ENCODE measurements around the gene TRAF4.
"Not testable (repeated sequence)": the region's sequence is repeated elsewhere in the genome, so short reads cannot be mapped to it uniquely, and the experiment has no call there.

TRAF4 gene

GRCh38 chr17:28773736-28774135 lies 29.9 kb downstream of the TRAF4 start:
- H3K4me3 ChIP-seq (ENCODE audit: low read length in 2 of 2) = no peak overlapping the region

GRCh38 chr17:28774206-28774605 lies 30.4 kb downstream of the TRAF4 start:
- no peaks in the 10 kb centered on the region for H3K9me3 ChIP-seq (ENCODE audit: control insufficient read depth in 2 of 2, low read length in 2 of 2)
- H3K36me3 ChIP-seq (ENCODE audit: control insufficient read depth in 2 of 2, insufficient read depth in 2 of 2, low read length in 2 of 2) = no peaks in the 10 kb centered on the region
- H3K27me3 ChIP-seq (ENCODE audit: control insufficient read depth in 1 of 2, insufficient read depth in 2 of 2, low read length in 2 of 2) = no peaks in the 10 kb centered on the region
- H3K9ac ChIP-seq (ENCODE audit: low read length in 2 of 2) = no peak overlapping the region
- no peak overlapping the region for H3K27ac ChIP-seq (ENCODE audit: low read length)
- no peak overlapping the region for H3K4me3 ChIP-seq (ENCODE audit: low read length in 2 of 2)
- peaks cover 3% of the 10 kb centered on the region for H3K4me1 ChIP-seq (ENCODE audit: control insufficient read depth, insufficient read depth, low read length)

More at GRCh38 chr17:28773736-28774135, 29.9 kb downstream of the TRAF4 start:
- peaks cover 3% of the 10 kb centered on the region for H3K4me1 ChIP-seq (ENCODE audit: control insufficient read depth, insufficient read depth, low read length)
- H3K27me3 ChIP-seq (ENCODE audit: control insufficient read depth in 1 of 2, insufficient read depth in 2 of 2, low read length in 2 of 2) = no peaks in the 10 kb centered on the region
- H3K9me3 ChIP-seq (ENCODE audit: control insufficient read depth in 2 of 2, low read length in 2 of 2) = no peaks in the 10 kb centered on the region
- H3K36me3 ChIP-seq (ENCODE audit: control insufficient read depth in 2 of 2, insufficient read depth in 2 of 2, low read length in 2 of 2) = no peaks in the 10 kb centered on the region
- no peak overlapping the region for H3K27ac ChIP-seq (ENCODE audit: low read length)
- no peak overlapping the region for H3K9ac ChIP-seq (ENCODE audit: low read length in 2 of 2)

GRCh38 chr17:28777178-28777577 lies 33.4 kb downstream of the TRAF4 start:
- Histone ChIP-seq H3K27ac (ENCODE audit: low read length) (no peak overlapping the region), H3K4me3 (ENCODE audit: low read length in 2 of 2) (no peak overlapping the region), H3K9me3 (ENCODE audit: control insufficient read depth in 2 of 2, low read length in 2 of 2) (no peaks in the 10 kb centered on the region), H3K4me1 (ENCODE audit: control insufficient read depth, insufficient read depth, low read length) (peaks cover 3% of the 10 kb centered on the region), H3K9ac (ENCODE audit: low read length in 2 of 2) (no peak overlapping the region), H3K27me3 (ENCODE audit: control insufficient read depth in 1 of 2, insufficient read depth in 2 of 2, low read length in 2 of 2) (no peaks in the 10 kb centered on the region), H3K36me3 (ENCODE audit: control insufficient read depth in 2 of 2, insufficient read depth in 2 of 2, low read length in 2 of 2) (peaks cover 0 to 2% of the 10 kb centered on the region in 2 donors)

DNA sequence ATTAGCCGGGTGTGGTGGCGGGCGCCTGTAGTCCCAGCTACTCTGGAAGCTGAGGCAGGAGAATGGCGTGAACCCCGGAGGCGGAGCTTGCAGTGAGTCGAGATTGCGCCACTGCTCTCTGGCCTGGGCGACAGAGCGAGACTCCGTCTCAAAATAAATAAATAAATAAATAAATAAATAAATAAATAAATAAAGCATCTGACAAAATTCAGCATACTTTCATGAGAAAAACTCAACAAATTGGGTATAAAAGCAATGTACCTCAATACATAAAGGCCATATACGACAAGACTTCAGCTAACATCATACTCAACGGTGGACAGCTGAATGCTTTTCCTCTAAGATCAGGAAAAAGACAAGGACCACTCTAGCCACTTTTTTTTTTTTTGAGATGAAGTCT lies 35.8 kb downstream of the TRAF4 start:
- not testable (repeated sequence) for H3K27ac ChIP-seq (ENCODE audit: low read length); H3K4me3 ChIP-seq (ENCODE audit: low read length in 2 of 2); H3K36me3 ChIP-seq (ENCODE audit: control insufficient read depth in 2 of 2, insufficient read depth in 2 of 2, low read length in 2 of 2); H3K4me1 ChIP-seq (ENCODE audit: control insufficient read depth, insufficient read depth, low read length); H3K27me3 ChIP-seq (ENCODE audit: control insufficient read depth in 1 of 2, insufficient read depth in 2 of 2, low read length in 2 of 2); H3K9ac ChIP-seq (ENCODE audit: low read length in 2 of 2); H3K9me3 ChIP-seq (ENCODE audit: control insufficient read depth in 2 of 2, low read length in 2 of 2)

GRCh38 chr17:28783161-28783560 lies 39.4 kb downstream of the TRAF4 start:
- Histone ChIP-seq H3K4me3 (ENCODE audit: low read length in 2 of 2) (no peak overlapping the region), H3K9ac (ENCODE audit: low read length in 2 of 2) (no peak overlapping the region), H3K27me3 (ENCODE audit: control insufficient read depth in 1 of 2, insufficient read depth in 2 of 2, low read length in 2 of 2) (no peaks in the 10 kb centered on the region), H3K27ac (ENCODE audit: low read length) (no peak overlapping the region), H3K4me1 (ENCODE audit: control insufficient read depth, insufficient read depth, low read length) (no peaks in the 10 kb centered on the region), H3K36me3 (ENCODE audit: control insufficient read depth in 2 of 2, insufficient read depth in 2 of 2, low read length in 2 of 2) (peaks cover 0 to 2% of the 10 kb centered on the region in 2 donors), H3K9me3 (ENCODE audit: control insufficient read depth in 2 of 2, low read length in 2 of 2) (no peaks in the 10 kb centered on the region)

DNA sequence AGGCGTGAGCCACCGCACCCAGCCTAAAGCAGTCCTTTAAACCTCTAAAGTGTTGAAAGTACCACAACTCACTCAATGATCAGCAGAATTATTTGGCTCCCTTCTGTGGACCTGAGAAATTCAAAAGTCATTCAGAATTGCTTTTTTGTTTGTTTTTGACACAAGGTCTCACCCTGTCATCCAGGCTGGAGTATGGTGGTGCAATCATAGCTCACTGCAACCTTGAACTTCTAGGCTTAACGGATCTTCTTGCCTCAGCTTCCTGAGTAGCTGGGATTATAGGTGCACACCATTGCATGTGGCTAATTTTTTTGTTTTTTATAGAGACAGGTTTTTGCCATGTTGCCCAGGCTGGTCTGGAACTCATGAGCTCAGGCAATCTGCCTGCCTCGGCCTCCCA lies 44.3 kb downstream of the TRAF4 start:
- H3K27me3 ChIP-seq (ENCODE audit: control insufficient read depth in 1 of 2, insufficient read depth in 2 of 2, low read length in 2 of 2) = no peaks in the 10 kb centered on the region
- H3K27ac ChIP-seq (ENCODE audit: low read length) = no peak overlapping the region
- no peaks in the 10 kb centered on the region for H3K36me3 ChIP-seq (ENCODE audit: control insufficient read depth in 2 of 2, insufficient read depth in 2 of 2, low read length in 2 of 2)
- H3K9me3 ChIP-seq (ENCODE audit: control insufficient read depth in 2 of 2, low read length in 2 of 2) = no peaks in the 10 kb centered on the region
- no peaks in the 10 kb centered on the region for H3K4me1 ChIP-seq (ENCODE audit: control insufficient read depth, insufficient read depth, low read length)
- no peak overlapping the region for H3K9ac ChIP-seq (ENCODE audit: low read length in 2 of 2)
- H3K4me3 ChIP-seq (ENCODE audit: low read length in 2 of 2) = no peak overlapping the region

DNA sequence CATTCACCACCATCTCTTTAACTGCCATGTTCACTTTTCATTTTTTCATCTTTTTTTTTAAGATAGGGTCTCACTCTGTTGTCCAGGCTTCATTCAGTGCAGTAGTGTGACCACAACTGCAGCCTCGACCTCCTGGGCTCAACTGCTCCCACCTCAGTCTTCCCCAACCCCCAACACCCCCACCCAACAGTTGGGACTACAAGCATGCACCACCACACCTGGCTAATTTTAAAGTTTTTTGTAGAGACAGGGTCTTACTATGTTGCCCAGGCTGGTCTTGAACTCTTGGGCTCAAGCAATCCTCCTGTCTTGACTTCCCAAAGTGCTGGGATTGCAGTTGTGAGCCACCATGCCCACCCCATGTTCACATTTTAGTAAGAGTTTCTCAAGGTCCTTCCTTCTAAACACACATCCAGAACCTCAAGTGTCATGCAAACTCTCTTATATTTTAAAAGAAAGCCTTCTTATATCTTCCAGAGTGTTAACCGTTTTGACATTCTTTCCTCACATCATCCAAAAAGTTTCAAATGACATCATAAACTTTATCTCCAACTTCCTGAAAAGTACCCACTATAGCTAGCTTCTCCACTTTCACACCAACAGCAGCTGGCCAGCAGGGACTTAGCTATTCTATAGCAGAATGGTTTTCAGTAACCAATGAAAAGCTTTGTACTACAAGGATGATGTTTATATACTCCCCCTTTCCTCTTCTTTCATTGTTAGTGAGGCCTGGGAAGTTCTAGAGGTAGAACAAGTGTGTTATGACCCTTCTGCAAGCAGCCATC lies 49.3 kb downstream of the TRAF4 start:
- H3K9ac ChIP-seq (ENCODE audit: low read length in 2 of 2) = no peak overlapping the region
- no peaks in the 10 kb centered on the region for H3K27me3 ChIP-seq (ENCODE audit: control insufficient read depth in 1 of 2, insufficient read depth in 2 of 2, low read length in 2 of 2)
- H3K9me3 ChIP-seq (ENCODE audit: control insufficient read depth in 2 of 2, low read length in 2 of 2) = no peaks in the 10 kb centered on the region
- no peak overlapping the region for H3K27ac ChIP-seq (ENCODE audit: low read length)
- H3K4me3 ChIP-seq (ENCODE audit: low read length in 2 of 2) = no peak overlapping the region
- no peaks in the 10 kb centered on the region for H3K36me3 ChIP-seq (ENCODE audit: control insufficient read depth in 2 of 2, insufficient read depth in 2 of 2, low read length in 2 of 2)
- no peaks in the 10 kb centered on the region for H3K4me1 ChIP-seq (ENCODE audit: control insufficient read depth, insufficient read depth, low read length)

DNA sequence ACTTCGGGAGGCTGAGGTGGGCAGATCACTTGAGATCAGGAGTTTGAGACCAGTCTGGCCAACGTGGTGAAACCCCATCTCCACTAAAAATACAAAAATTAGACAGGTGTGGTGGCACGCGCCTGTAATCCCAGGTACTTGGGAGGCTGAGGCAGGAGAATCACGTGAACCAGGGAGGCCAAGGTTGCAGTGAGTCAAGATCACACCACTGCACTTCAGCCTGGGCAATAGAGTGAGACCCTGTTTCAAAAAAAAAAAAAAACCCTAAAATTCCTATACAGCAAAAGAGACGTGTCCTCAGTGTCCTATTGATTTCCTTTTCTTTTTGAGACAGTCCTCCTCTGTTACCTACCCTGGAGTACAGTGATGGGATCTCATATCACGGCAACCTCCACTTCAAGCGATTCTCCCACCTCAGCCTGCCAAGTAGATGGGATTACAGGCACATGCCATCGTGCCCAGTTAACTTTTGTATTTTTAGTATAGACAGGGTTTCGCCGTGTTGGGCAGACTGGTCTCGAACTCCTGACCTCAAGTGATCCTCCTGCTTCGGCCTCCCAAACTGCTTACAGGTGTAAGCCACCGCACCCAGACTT lies 51.1 kb downstream of the TRAF4 start:
- not testable (repeated sequence) for H3K4me1 ChIP-seq (ENCODE audit: control insufficient read depth, insufficient read depth, low read length); H3K27ac ChIP-seq (ENCODE audit: low read length); H3K9ac ChIP-seq (ENCODE audit: low read length in 2 of 2); H3K27me3 ChIP-seq (ENCODE audit: control insufficient read depth in 1 of 2, insufficient read depth in 2 of 2, low read length in 2 of 2); H3K4me3 ChIP-seq (ENCODE audit: low read length in 2 of 2); H3K36me3 ChIP-seq (ENCODE audit: control insufficient read depth in 2 of 2, insufficient read depth in 2 of 2, low read length in 2 of 2); H3K9me3 ChIP-seq (ENCODE audit: control insufficient read depth in 2 of 2, low read length in 2 of 2)

DNA sequence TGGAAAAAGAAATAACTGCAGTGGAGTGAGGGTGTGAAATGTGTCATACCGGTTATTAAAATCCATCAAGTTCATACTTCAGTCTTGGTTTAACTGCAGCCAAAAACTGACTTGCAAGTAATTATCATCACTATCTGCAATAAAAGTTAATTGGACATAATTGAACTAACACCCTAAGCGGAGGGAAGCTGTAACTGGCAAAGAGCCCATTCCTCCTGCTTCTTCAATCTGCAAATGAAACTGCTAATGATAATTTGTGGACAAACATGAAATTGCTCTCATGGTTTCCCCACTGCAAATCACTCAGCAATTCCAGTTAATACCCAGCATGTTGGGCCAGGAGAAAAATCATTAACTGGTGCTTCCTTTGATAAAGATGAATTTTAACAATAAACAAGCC lies 52.3 kb downstream of the TRAF4 start:
- H3K9ac ChIP-seq (ENCODE audit: low read length in 2 of 2) = no peak overlapping the region

More for the DNA sequence above, 52.3 kb downstream of the TRAF4 start:
- Histone ChIP-seq H3K27me3 (ENCODE audit: control insufficient read depth in 1 of 2, insufficient read depth in 2 of 2, low read length in 2 of 2) (no peaks in the 10 kb centered on the region), H3K27ac (ENCODE audit: low read length) (no peak overlapping the region), H3K9me3 (ENCODE audit: control insufficient read depth in 2 of 2, low read length in 2 of 2) (no peaks in the 10 kb centered on the region), H3K36me3 (ENCODE audit: control insufficient read depth in 2 of 2, insufficient read depth in 2 of 2, low read length in 2 of 2) (no peaks in the 10 kb centered on the region), H3K4me1 (ENCODE audit: control insufficient read depth, insufficient read depth, low read length) (no peaks in the 10 kb centered on the region), H3K4me3 (ENCODE audit: low read length in 2 of 2) (no peak overlapping the region)

Measured in stomach smooth muscle (tissue), 2 donors.